ENCODE results near the gene ARID3A.
"Not testable (repeated sequence)": the region's sequence is repeated elsewhere in the genome, so short reads cannot be mapped to it uniquely, and the experiment has no call there.

Gene ARID3A

DNA sequence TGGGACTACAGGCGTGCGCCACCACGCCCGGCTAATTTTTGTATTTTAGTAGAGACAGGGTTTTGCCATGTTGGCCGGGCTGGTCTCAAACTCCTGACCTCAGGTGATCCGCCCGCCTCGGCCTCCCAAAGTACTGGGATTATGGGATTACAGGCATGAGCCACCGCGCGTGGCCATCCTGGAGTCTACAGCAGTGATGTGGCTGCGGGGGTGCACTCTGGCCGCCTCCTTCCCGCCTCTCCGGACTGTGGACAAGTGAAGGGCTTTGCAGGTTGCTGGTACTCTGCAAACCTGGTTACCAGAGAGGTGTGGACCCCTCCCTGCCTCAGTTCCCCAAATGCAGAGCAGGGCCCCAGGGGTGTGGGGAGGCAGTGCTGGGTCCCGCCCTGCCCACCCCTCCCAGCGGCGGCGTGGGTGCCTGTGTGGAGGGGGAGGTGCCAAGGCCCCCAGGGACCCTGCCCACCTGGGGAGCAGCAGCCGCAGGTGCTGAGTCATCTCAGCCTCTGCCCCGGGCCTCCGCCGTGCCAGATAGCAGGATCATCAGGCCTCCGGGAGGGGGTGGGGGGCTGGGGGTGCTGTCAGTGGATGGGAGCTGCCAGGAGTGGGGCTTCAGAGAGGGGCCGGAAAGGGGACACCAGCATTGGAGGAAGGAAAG lies 23.1 kb downstream of the ARID3A start:
- DNase-seq: no peak

DNA sequence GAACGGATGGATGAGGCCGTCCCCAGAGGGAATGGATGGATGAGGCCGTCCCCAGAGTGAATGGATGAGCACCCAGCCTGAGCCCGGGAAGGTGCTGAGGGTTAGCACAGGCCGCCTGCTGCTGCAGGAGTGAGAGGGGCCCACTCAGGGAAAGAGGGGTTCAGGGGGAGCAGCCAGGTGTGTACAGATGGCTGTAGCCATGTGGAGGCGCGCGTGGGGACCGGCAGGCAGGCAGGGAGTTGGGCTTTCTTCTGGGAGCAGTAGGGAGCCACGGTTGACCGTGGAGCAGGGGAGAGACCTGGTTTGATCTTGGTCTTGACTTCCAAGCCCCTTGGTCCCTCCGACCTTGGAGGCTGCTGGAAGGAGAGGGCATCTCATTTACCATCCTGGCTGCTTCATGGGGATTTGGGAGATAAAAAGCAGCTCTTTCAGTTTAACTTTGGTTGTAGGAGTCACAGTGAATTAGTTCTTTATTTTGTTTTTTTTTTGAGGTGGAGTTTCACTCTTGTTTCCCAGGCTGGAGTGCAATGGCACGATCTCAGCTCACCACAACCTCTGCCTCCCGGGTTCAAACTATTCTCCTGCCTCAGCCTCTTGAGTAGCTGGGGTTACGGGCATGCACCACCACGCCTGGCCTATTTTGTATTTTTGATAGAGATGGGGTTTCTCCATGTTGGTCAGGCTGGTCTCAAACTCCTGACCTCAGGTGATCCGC lies 24.7 kb downstream of the ARID3A start:
- no peak for DNase-seq

DNA sequence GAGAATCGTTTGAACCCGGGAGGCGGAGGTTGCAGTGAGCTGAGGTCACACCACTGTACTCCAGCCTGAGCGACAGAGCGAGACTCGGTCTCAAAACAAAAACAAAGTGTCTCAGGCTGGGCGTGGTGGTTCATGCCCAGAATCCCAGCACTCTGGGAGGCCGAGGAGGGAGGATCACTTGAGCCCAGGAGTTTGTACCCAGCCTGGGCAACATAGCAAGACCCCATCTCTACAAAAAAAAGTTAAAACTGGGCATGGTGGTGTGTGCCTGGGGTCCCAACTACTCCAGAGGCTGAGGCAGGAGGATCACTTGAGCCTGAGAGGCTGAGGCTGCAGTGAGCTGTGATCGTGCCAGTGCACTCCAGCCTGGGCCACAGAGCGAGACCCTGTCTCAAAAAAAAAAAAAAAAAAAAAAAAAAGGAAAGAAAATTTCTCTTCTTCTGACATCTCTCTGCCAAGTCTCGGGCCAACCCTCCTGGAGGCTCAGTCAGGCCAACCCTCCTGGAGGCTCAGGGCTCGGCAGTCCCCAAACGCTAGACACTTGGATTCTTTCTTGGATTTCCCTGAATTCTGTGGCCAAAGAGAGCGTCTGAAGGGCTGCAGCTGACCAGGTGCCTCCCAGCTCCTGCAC lies 26.3 kb downstream of the ARID3A start:
- no peak for DNase-seq

DNA sequence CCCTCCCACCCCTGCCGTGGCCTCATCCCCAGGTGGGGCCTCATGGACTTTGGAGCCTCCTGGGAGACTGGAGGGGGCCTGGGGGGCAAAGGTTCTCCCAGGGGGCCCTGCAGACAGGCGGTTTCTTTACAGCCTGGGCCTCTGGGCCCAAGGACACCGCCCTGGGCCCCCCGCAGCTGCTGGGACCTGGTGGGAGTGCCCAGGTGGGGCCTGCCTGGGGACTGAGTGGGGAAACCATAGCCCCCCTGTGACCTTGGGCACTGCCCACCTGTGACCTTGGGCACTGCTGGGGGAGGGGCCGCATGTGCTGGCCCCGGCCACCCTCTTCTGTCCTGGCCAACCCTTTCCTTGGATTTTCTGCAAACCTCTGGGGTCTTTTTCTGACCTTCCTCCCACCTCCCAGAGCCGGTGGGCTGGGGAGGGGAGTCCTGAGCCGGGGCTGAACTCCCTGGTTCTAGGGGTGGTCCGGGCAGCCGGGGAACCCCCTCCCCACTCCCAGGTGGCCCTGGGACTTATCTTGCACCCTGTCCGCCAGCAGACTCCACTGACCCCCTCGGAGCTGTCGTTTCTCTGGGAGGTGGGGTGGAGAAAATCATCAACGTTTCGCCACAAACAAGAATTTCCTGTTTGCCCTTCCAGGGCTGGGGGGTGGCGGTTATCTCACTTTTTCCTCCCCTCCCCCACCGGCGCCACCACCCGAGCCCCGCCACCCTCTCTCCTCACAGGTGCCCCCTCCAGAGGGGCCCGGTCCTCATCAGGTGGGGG lies 27.0 kb downstream of the ARID3A start:
- no peak for DNase-seq

DNA sequence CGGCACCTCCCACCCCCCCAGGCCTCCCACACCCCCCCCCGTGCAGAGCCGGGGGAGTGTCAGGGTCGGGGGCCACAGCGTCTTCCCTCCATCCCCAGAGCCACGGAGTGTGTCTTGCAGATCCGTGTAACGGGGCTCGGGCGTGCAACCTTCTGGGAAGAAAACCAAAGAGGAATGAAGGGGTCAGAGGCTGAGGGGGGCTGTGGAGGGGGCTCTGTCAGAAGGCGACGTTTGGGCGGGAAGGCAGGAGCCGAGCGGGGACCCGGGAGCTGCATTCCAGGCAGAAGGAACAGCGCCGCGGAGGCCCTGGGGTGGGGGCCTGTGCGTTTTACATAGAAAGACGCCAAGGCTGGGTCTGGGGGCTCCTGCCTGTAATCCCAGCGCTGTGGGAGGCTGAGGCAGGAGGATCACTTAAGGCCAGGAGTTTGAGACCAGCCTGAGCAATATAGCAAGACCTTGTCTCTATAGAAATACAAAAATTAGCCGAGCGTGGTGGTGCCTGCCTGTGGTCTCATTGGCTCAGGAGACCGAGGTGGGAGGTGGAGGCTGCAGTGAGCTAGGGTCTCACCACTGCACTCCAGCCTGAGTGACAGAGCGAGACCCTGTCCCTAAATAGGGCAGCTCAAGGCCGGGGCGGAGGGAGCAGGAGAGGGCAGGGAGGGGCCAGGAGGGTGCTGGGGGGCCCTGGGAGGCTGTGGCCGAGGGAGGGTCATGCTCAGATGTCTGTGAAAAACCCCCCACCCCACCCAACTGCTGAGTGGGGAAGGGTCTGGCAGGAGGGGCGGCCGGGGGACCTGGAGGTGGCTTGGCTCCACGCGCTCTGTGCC lies 27.8 kb downstream of the ARID3A start:
- DNase-seq: no peak

DNA sequence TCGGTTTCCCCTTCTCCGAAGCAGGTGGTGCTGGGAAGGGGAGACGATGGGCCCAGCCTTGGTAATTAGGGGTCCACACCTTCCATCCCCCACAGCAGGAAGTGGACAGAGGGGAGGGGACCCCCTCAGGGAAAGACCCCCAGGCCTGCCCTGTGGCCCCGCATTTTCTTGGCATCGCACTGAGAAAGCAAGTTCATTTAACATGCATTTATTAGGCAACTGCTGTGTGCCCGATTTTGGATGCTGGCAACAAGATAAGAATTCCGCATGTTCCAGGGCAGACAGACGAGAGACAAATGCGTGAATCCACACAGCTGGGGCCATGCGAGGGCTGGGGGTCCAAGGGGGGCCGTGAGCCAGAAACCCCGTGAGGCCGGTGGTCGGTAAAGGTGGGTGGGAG lies 28.4 kb downstream of the ARID3A start:
- DNase-seq: no peak

DNA sequence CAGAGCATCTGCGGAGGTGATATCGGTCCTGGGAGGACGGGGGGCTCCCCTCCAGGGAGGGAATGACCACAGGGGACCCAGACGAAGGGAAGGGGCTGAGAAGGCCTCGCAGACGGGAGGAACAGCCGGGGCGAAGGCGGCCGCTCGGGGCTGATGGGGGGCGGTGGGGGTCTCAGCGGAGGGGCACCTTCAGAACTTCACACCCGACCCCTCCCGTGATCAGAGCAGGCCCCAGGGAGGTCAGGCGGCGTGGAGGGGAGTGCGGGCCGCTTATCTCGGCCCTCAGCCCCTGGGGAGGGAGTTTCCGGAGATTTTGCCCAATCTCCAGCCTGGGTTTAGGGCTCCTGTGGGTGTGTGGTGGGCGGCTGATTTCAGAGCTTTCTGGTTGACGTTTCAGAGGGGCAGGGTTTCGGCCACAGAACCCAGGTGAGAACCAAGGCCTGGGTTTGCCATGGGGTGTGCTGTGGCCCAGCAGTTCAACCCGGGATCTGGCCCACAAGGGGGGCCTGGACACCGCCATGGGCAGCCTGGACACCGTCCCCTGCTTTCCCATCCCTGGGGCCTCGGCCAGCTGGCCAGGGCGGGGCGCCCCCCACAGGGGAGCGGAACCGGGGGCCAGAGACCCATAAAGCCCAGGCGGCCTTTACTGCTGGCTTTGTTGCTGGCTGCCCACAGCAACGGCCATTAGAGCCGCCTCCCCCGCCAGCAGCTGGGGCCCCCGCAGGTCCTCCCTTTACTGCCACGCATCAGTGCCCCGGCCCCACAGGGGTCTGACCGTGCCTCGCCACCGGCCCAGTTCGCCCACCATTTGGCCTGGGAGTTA lies 29.0 kb downstream of the ARID3A start:
- DNase-seq: no peak

DNA sequence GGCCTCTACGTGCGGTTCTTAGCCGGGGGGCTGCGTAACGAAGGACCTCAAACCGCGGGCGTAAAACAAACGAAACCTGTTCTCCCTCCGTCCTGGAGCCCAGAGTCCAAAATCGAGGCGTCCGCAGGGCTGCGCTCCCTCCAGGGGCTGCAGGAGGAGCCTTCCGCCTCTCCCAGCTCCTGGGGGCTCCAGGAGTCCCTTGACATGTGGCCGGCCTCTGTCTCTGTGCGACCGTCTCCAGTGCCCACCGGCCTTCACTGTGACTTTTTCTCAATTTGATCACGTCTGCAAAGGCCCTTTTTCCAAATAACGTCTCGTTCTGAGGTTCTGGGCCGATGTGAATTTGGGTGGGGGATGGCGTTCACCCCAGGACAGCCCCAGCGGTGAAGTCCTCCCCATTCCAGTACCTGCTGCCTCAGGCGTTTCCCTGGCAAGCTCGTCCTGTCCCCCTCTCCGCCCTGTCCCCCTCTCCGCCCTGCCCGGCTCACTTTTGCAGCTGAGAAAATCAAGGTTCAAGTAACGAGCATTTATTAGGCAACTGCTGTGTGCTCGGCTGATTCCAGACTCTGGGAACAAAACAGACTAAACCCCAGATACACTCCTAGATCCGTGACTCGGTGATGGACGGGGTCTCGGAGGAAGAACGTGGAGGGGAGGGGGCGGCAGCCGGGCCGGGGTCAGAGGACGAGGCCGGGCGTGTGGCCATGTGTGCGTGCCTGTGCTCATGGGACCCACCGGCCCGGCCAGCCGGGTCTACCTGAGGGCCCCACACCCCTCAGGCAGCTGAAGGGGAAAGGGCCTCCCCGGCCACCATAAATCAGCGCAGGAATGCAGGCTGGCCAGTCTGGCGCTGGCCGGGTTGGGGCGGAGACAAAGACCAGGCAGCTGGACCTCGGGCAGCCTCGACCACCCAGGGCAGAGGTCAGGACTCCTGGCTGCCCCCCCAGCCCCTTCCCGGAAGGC lies 30.2 kb downstream of the ARID3A start:
- DNase-seq: no peak

DNA sequence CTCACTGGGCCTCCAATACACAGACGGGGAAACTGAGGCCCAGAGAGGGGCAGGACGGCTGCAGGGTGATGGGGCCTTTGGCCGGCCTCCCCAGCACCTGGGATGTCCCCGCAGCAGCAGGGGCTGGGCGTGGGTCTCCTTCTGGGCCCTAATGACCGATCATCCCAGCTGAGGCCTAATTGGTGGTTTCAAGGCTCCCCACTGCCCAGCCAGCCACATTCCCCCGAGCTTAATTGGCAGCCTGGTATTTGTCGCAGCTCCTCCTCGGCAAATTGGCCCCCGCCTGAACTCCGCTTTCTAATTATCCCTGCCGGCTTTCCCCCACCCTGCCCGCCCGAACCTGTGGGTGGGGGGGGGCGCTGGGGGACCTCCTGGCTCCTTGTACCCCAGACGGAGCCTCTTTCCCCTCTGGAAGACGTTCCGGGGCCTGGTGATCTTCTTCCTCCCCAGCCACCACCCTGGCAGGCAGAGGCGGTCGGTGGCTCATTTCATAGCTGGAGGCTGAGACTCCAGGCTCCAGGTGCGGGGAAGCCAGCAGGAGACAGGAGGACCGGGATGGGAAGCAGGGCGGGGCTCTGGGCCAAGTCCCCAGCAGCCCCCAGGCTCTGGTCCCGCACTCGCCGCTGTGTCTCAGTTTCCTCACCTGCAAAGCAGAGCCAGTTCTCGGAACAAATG lies 31.1 kb downstream of the ARID3A start:
- DNase-seq: no peak

DNA sequence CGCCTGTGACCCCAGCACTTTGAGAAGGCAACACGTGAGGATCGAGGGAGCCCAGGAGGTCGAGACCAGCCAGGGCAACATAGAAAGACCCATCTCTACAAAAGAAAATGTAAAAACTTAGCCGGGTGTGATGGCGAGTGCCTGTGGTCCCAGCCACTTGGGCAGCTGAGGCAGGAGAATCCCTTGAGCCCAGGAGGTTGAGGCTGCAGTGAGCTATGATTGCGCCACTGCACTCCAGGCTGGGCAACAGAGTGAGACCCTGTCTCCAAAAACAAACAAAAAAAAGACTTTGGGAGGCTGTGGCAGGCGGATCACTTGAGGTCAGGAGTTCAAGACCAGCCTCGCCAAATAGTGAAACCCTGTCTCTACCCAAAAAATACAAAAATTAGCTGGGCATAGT lies 31.7 kb downstream of the ARID3A start:
- not testable (repeated sequence) for DNase-seq

DNA sequence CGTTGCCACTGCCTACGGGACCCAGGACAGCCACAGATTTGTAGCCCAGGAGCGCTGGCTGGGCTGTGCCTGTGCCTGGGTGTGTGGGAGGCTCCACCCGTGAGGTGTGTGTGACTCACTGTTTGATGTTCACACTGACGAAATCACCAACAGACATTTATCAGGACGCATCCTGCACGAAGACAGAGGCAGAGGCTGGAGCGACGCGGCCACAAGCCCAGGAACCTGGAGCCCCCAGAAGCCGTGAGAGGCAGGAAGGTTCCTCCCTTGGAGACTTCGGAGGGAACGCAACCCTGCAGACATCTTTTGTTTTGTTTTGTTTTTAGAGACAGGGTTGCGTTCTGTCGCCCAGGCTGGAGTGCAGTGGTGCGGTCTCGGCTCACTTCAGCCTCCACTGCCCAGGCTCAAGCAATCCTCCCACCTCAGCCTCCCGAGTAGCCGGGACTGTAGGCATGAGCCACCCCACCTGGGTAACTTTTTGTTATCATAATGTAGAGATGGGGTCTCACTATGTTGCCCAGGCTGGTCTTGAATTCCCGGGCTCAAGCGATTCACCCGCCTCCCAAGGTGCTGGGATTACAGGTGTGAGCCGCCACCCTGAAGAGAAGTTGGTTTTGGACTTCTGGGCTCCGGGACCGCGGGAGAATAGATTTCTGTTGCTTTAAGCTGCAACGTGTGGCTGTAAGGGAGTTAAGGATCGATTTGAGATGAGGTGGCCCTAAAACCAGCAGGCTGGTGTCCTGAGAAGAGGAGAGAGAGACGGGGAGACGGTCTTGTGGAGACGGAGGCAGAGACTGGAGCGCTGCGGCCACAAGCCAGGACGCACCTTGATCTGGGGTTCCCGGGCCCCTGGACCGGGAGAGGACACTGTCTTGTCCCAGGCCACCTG lies 33.4 kb downstream of the ARID3A start:
- no peak for DNase-seq

DNA sequence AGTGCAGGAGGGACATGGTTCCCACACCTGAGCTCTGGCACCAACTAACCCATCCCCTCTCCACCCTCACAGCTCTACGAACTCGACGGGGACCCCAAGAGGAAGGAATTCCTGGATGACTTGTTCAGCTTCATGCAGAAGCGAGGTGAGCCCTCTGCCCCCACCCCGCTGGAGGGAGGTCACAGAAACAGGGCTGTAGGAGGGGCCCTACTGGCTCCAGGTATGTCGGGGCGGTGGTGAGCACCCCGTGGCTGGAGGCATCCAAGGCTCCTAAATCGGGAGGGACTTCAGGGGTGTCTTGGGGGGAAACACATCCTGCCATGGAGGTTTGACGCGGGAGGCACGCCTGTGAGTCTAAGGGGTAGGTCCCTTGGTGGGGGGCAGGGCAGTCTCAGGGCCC lies 34.2 kb downstream of the ARID3A start:
- no peak for DNase-seq

DNA sequence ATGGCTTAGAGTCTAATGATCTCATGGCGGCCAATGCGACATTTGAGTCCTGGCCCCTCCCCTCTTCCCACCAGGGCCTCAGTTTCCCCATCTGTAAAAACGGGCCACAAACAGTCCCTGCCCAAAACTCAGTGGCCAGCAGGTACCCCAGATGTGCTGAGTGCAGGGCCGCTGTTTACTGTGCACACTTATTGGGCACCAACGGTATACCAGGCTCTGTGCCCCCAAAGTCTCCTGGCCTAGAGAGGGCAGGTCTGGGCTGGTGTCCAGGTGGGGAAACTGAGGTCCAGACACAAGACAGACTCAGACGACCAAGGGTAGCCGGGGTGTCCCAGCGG lies 34.7 kb downstream of the ARID3A start:
- DNase-seq: no peak

DNA sequence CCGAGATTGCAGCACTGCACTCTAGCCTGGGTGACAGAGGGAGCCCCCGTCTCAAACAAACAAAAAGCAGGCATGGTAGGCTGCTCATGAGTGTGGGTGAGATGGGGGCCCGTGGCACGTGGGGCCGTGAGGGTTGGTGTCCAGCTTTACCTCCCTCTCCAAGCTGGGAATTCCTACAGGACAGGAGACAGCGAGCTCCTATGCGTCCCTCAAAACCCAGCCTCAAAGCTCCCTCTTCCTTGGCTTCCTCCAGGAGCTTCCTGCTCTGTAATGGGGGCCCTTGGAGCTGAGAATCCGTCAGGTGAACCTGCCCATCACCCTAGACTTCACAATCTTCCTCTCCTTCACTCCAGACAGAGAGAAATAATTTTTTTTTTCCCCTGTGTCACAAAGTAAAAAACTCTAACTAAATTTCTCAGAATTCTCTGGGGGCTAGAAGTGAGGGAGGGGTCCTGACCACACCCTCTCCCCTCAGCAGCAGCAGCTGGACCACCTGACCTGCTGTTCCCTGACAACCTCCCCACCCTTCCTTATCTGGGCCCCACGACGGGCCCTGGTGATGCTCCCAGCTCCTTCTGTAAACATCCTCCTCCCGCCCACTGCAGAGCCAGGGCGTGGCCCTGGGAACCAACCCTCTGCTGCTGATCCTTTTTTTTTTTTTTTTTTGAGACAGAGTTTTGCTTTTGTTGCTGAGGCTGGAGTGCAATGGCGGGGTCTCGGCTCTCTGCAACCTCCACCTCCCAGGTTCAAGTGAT lies 36.2 kb downstream of the ARID3A start:
- DNase-seq: no peak

DNA sequence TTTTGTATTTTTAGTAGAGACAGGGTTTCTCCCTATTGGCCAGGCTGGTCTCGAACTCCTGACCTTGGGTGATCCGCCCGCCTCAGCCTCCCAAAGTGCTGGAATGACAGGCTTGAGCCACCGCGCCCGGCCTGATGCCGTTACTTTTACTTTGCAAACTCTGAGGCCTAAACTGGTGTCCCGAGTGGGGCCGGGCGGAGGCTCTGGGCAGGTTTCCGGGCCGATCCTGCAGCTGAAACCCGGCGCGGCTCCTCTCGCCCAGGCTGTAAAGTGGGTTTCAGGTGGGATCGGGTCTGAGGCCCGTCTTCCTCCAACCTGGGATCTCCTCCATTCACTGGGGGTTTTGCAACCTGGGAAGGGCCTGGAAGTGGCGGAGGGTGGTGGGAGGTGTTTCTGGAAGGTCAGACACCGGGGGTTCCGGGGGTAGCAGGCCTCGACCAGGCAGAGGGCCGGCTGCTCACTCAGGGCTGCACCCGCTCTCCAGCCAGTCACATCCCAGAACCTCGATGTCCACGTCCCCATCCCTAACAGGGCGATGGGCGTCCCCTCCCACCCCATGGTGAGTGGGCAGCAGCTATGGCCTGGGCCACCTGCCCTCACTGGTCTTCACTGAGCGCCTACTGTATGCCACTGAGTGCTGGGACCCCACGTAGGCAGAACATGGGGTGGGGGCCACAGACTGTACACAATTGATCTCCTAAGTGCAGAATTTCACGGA lies 37.0 kb downstream of the ARID3A start:
- no peak for DNase-seq

DNA sequence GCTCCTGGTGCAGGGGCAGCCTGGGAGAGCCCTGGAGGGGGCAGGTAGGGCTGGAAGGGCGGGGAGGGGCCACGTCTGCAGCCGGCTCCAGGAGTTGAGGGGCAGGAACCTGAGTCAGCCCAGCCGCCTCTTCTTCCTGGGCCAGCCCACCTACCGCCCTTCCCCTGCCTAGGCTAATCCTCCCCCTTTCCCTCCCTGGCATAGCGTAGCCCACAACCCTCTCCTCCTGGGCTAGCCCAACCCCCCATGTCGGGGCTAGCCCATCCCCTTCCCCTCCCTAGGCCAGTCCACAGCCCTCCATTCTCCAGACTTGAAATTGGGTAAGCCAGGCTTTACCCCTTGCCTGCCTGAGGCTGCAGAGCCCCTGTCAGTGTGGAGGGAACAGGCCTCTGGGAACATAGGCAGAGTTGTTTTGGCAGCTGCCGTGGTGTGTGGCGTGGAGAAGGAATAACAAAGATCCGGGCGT lies 37.7 kb downstream of the ARID3A start:
- DNase-seq: no peak

DNA sequence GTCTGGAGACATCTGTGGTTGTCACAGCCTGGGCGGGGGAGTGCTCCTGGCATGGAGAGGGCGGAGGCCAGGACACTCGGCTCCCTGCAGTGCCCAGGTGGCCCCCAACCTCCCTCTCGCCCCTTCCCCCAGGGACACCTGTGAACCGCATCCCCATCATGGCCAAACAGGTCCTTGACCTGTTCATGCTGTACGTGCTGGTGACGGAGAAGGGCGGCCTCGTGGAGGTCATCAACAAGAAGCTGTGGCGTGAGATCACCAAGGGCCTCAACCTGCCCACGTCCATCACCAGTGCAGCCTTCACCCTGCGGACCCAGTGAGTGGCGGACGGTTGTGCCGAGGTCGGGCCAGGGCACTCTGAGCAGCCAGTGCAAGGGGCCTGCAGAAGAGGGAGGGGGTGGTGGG lies 38.3 kb downstream of the ARID3A start:
- DNase-seq: no peak

Data from NCI-H1105 treated with DMSO at 0.1 percent for 48 hours (cell line).